Endothelial cell of umbilical vein (primary cell): ENCODE measurements around the gene FAM187B.

Source experiments
- EZH2 ChIP-seq: IDR thresholded peaks from 2 replicates; pipeline ENCODE4 v1.6.1; 2012; ENCODE audit warnings: borderline replicate concordance, low read depth, mild to moderate bottlenecking, moderate library complexity, low read length, inconsistent platforms; ENCODE audit not compliant: severe bottlenecking
- JUN ChIP-seq: IDR thresholded peaks from 2 replicates; pipeline ENCODE4 v1.6.1; 2011; ENCODE audit warnings: borderline replicate concordance, low read depth; ENCODE audit not compliant: insufficient read length, insufficient read depth
- POLR2A ChIP-seq: IDR thresholded peaks from 2 replicates; pipeline ENCODE4 v1.6.1; 2012; ENCODE audit warnings: low read depth, mild to moderate bottlenecking, control low read depth, low read length
- POLR2AphosphoS5 ChIP-seq: IDR thresholded peaks from 2 replicates; pipeline ENCODE4 v1.6.1; 2012; ENCODE audit warnings: low read depth, mild to moderate bottlenecking, control low read depth, low read length, moderate library complexity; ENCODE audit not compliant: insufficient read depth
- TF ChIP-seq, protein P1 (sequence below), 2 donors: IDR thresholded peaks; 1 replicate in 1 of 2; 2 replicates in 1 of 2; pipeline ENCODE4 v1.5.1; 2011; ENCODE audit warnings: low read length in 2 of 2, mild to moderate bottlenecking in 2 of 2, moderate library complexity in 2 of 2, control low read depth in 1 of 2, inconsistent platforms in 1 of 2, low read depth in 1 of 2; ENCODE audit not compliant: insufficient read depth in 1 of 2; ENCODE audit errors: extremely low read depth in 1 of 2
- TF ChIP-seq, protein P2 (sequence below): IDR thresholded peaks from 2 replicates; pipeline ENCODE4 v1.6.1; 2011; ENCODE audit not compliant: insufficient read depth, insufficient read length

DNA sequence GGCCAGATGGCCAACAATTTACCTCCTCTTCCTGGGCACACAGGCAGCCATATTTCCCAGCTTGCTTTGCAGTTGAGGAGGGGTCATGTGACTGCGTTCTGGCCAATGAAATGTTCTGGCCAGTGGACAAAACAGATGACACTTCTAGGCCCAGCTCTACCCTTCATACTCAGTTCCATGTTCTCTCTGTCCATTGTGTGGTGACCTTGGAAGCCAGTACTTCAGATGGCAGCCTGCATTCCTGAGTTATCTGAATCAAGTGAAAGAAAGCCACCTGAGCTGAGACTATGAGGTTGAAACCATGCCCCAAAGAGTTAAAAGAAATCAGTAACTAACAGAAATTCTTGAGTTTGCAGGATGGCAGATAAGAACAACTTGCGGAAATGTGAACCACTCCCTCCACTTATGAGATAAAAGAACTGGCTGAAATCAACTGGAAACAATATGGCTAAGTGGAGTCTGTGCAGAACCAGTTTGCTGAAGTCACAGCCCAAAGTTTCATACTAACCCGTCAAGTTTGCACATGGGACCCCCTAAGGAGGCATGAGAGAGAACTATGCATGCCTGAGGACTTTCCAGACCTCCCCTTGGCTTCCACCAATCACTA is 8.1 kb downstream of the FAM187B start:
- TF ChIP-seq POLR2A: no peak
- TF ChIP-seq, protein P1, sequence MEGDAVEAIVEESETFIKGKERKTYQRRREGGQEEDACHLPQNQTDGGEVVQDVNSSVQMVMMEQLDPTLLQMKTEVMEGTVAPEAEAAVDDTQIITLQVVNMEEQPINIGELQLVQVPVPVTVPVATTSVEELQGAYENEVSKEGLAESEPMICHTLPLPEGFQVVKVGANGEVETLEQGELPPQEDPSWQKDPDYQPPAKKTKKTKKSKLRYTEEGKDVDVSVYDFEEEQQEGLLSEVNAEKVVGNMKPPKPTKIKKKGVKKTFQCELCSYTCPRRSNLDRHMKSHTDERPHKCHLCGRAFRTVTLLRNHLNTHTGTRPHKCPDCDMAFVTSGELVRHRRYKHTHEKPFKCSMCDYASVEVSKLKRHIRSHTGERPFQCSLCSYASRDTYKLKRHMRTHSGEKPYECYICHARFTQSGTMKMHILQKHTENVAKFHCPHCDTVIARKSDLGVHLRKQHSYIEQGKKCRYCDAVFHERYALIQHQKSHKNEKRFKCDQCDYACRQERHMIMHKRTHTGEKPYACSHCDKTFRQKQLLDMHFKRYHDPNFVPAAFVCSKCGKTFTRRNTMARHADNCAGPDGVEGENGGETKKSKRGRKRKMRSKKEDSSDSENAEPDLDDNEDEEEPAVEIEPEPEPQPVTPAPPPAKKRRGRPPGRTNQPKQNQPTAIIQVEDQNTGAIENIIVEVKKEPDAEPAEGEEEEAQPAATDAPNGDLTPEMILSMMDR (IDR thresholded peaks at IDR 0.05; ENCODE audit: extremely low read depth in 1 of 2, insufficient read depth in 1 of 2, low read depth in 1 of 2, low read length in 2 of 2): no peak
- TF ChIP-seq EZH2: no peak
- TF ChIP-seq JUN: no peak
- TF ChIP-seq, protein P2, sequence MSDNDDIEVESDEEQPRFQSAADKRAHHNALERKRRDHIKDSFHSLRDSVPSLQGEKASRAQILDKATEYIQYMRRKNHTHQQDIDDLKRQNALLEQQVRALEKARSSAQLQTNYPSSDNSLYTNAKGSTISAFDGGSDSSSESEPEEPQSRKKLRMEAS: no peak
- no peak for TF ChIP-seq POLR2AphosphoS5
